Right kidney (tissue), 1 donor: ENCODE results near the gene CACTIN.
A peak's percentile ranks its signal among the peaks of the same experiment; 100 is the strongest.
"Not testable (repeated sequence)": the region's sequence is repeated elsewhere in the genome, so short reads cannot be mapped to it uniquely, and the experiment has no call there.

ENCODE experiments used
- DNase-seq: peaks from one replicate; pipeline ENCODE4 v3.0.0-alpha.2; 2016

The CACTIN gene

GRCh38 chr19:3628766-3629165, 2.2 kb upstream of the CACTIN start:
- DNase-seq = not testable (repeated sequence)

- DNase-seq = no peak
Measured at GRCh38 chr19:3627351-3627723, 747 bp upstream of the CACTIN start.

GRCh38 chr19:3625996-3626472, 556 bp downstream of the CACTIN start:
- no peak for DNase-seq

- no peak for DNase-seq
Measured at GRCh38 chr19:3623716-3624115, 2.9 kb downstream of the CACTIN start.

GRCh38 chr19:3622224-3622623, 4.4 kb downstream of the CACTIN start:
- no peak for DNase-seq

GRCh38 chr19:3621689-3622088, 4.9 kb downstream of the CACTIN start:
- no peak for DNase-seq

- no peak for DNase-seq
Measured at GRCh38 chr19:3620817-3621547, 5.6 kb downstream of the CACTIN start.

- DNase-seq = no peak
Measured at GRCh38 chr19:3620145-3620816, 6.3 kb downstream of the CACTIN start.

GRCh38 chr19:3619631-3620012, 7.0 kb downstream of the CACTIN start:
- DNase-seq = no peak

- no peak for DNase-seq
Measured at GRCh38 chr19:3618811-3619630, 7.6 kb downstream of the CACTIN start.

- peak; percentile 37 for DNase-seq
Measured at GRCh38 chr19:3618144-3618810, 8.3 kb downstream of the CACTIN start.

- DNase-seq = no peak
Measured at GRCh38 chr19:3617463-3617862, 9.1 kb downstream of the CACTIN start.

GRCh38 chr19:3615524-3616135, 11.0 kb downstream of the CACTIN start:
- no peak for DNase-seq

GRCh38 chr19:3614858-3615505, 11.6 kb downstream of the CACTIN start:
- DNase-seq = no peak

GRCh38 chr19:3613818-3614661, 12.6 kb downstream of the CACTIN start:
- DNase-seq = no peak

- no peak for DNase-seq
Measured at GRCh38 chr19:3612901-3613741, 13.5 kb downstream of the CACTIN start.

- DNase-seq = no peak
Measured at GRCh38 chr19:3612330-3612729, 14.3 kb downstream of the CACTIN start.

- DNase-seq = no peak
Measured at GRCh38 chr19:3611841-3612240, 14.7 kb downstream of the CACTIN start.
